NCI-H128 (cell line): ENCODE results near the gene OR8K5.
"Not testable (repeated sequence)": the region's sequence is repeated elsewhere in the genome, so short reads cannot be mapped to it uniquely, and the experiment has no call there.

ENCODE experiments used
- DNase-seq: peaks from one replicate; lab custom pipeline; 2025; ENCODE audit not compliant: unreplicated experiment; lab: John Stamatoyannopoulos, UW

The OR8K5 gene, protein sequence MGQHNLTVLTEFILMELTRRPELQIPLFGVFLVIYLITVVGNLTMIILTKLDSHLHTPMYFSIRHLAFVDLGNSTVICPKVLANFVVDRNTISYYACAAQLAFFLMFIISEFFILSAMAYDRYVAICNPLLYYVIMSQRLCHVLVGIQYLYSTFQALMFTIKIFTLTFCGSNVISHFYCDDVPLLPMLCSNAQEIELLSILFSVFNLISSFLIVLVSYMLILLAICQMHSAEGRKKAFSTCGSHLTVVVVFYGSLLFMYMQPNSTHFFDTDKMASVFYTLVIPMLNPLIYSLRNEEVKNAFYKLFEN

DNA sequence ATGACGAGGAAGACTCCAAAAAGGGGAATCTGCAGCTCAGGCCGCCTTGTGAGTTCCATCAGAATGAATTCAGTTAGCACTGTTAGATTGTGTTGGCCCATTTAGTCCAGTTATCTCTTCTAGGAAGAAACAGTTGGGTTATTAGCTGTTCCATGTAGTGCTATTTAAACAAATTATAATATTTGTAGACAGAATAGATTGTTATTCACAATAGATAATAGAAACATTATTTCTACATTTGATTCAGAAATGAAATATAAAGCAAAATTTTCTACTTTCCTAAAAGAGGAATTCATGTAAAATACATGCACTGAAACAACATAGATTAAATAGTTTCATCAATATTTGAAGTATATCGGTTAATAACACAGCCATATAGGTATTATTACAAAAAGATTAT is at the start of gene OR8K5:
TSS of gene OR8K5 (minus strand) at position 101 of the 400 bp plus-strand sequence. CDS start at position 101, 0 bp downstream.
- DNase-seq = no peak

DNA sequence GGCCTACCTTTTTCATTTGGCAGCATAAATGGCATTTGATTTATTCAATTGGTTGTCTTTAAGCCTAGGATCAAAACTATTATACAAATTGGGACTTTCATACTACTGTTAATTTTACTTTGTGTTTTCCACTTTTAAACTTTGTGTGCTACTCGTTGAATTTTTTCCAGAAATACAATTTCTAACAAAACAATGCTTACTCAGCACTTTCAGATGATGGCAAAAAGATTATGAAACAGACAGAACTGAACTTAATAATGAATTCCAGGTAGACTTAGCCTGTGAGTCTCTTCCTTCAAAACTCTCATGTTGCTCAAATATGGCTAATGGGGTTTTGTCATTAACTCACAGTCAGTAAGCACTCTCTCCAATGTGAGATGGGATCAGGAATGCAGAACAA is 47.7 kb upstream of the OR8K5 start:
- DNase-seq = no peak

DNA sequence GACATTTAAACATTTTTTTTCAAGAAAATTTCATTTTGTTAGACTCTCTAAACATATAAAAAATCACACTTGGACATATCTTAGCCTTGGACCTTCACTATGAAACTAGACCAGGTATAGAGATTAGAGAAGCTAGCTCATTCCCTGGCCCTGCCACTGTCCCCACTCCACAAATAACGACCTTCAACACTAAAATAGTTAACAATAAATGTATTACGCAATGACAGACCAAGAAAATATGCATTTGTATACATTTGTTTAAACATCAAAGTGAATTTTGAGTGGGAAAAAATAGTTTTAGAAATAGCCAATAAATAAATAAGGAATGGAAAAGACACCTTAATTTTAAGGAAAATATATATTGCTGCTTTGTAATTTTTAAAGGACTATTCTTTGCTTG is 37.2 kb upstream of the OR8K5 start:
- no peak for DNase-seq

DNA sequence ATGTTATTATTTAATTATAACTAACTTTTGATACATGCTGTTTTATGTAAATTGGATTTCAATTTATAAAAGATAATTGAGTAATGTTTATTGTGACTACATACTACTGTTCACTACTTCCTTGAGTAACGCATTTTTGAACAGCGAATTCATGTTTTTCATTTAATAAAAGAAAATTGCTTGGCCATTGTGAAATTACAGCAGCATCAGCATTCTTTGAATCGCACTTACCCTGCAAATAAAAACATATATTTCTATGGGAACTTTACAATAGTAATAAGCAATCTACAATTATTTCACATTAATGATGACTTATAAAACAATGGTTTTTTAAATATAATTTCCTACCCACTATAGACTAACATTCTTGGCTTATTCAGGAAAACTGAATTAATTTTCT is 36.6 kb upstream of the OR8K5 start:
- no peak for DNase-seq

DNA sequence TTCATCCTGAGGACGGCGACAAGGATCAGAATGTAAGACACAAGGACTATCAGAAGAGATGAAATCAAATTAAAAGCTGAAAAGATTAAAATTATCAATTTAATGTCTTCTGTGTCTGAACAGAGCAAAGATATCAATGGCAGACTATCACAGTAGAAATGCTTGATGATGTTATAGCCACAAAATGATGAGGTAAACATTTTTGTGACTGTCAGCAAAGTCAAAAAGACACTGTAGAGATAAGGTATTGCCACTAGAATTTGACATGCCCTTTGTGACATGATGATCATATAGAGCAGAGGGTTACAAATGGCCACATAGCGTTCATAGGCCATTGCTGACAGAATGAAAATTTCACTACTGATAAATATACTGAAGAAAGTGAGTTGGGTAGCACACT is 28.5 kb upstream of the OR8K5 start:
- no peak for DNase-seq

DNA sequence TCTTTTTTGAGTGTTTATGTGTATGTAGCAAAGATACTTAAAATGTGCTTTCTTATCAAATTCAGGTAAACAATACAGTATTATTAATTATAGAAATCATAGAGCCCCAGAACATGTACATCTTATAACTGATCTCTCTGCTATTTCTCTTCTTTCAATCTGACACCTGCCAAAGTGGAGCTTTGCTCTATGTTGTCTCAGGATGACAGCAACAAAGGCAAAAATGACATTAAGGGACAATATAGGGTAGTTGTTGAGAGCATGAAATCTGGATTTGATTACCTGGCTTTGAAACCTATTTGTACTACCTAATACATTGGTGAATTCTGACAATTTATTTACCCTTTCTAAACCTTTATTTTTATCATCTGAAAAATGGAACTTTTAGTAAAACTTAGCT is 23.3 kb upstream of the OR8K5 start:
- DNase-seq = no peak

DNA sequence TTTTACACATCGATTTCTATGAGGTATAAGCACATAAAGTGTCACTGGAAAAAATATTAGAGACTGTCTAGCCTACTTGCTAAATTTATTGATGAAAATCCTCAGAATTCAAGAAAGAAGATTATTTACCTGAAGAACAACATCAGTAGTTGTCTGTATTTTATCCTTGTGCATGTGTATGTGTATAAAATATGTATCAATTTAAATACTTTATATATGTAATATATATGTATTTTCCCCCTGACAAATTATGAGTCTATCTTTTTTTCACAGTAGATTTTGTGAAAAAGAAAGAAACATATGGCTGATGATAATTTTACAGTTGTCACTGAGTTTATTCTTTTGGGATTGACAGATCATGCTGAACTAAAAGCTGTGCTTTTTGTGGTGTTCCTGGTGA is 16.2 kb upstream of the OR8K5 start, which contains the start of gene OR5J2:
TSS of gene OR5J2 (plus strand) at position 301 of the 400 bp plus-strand sequence. CDS start at position 301, 0 bp downstream.
- no peak for DNase-seq

DNA sequence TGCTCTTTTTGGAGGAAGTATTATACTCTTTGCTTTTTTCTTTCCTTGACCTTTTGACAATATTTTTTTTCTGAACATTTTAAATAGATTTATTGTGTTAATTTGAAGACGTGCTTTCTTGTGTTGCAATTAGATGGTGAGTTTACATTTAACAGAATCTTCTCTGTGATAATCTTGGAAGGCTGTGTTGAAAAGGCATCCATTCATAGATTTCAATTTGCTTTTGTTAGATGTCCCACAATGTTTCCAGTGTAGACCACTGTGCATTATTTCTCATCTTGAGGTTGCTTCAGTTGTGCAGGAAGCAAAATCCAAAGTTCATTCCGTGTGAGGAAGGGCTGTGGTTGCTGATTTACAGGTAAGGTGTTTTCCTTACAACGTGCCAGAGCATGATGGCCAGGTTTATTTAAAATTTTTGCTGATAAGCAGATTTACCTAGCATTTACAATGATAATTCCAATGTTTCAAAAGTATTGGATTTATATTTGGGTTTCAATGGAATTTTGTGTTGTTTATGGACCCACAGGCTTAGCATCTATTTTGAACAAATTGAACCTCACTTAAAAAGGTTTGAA is 12.2 kb upstream of the OR8K5 start:
- no peak for DNase-seq

DNA sequence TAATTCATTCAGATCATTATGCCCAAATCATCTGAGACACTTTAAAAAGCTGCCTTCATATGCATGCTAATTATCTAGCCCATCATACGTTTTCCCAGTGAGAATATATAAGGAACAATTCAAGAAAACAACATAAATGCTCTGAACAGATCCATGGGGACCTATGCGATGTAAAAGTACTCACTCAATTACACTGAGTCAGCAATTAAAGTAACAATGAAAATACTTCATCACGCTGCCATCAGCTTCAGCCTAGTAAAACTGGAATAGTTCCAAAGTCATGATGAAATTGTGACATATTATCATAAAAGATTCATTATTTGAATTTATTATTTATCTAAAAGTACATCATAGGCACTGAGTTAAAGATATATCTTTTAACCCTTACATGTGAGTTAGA is 3.7 kb upstream of the OR8K5 start:
- DNase-seq = no peak

DNA sequence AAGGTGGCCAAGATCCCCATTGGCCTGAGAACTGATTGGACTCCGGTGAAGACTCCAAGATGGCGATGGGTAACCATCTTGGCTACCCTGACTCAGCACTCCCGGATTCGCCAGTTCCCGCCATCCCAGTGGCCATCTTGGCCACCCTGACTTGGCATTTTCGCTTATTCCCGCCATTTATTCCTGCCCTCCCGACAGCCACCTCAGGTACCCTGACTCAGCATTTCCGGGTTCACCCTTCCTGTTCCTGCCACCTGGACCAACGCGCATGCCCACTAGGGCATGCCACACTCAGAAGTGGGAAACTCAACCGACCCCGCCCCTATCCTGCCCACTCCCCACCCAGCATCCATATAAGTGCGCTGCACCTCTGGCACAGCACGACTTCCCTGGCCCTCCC is 7.8 kb downstream of the OR8K5 start:
- no peak for DNase-seq

DNA sequence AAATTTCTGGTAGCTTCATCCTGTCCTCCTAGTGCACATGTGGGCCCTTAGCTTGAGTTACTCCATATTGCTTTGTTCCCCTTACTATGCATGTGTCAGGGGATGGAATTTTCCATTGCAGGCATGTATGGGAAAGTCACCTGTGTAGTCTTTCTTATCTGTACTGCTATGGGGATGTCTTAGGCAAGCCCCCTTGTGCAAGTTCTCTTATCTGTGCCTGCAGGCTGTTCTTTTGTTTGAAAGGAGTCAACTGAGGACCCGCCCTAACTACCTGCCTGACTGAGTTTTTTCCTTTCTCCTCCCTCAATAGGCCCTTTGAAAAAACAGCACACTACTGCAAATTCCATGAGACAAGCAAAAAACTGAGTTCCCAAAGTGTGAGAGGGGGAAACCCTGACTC is 8.7 kb downstream of the OR8K5 start:
- no peak for DNase-seq

DNA sequence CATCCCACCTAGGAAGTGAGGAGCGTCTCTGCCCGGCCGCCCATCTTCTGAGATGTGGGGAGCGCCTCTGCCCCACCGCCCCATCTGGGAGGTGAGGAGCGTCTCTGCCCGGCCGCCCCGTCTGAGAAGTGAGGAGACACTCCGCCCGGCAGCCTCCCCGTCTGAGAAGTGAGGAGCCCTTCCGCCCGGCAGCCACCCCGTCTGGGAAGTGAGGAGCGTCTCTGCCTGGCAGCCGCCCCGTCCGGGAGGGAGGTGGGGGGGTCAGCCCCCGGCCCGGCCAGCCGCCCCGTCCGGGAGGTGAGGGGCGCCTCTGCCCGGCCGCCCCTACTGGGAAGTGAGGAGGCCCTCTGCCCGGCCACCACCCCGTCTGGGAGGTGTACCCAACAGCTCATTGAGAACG is 16.4 kb downstream of the OR8K5 start:
- not testable (repeated sequence) for DNase-seq

DNA sequence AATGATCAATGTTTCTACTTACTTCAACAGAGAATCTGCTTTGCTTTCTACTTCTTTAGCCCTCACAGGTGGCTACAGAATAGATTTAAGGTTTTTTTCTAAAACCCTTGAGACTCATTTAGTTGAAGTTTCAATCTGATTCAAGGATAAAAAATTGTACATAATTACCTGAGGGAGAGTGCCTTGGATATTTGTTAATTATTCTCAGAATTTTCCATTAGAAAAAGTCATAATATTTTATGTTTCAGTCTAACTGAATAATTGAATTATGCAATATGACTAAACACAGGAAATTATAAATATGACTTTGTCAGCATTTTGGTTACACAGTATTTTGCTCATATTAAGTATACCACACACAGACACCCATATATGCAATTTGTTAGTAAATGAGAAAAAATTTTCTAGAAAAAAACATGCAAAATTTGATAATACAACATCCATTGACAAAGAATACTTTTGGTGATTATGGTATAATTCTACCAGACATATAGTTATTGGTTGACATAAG is 19.9 kb downstream of the OR8K5 start, which contains the start of gene OR8J3:
TSS of gene OR8J3 (minus strand) at position 51 of the 511 bp plus-strand sequence. CDS start 2,483 bp downstream, outside the sequence.
- DNase-seq = no peak

DNA sequence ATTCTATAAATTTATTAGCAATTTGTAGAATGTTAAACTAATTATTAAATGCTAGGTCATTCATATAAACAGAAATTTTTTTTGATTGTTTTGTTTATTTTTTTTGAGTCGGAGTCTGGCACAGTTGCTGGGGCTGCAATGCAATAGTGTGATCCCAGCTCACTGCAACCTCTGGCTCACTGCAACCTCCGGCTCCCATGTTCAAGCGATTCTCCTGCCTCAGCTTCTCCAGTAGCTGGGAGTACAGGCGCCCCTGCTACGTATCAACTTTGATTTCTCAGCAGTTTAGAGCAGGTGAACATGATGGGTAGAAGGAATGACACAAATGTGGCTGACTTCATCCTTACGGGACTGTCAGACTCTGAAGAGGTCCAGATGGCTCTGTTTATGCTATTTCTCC is 38.0 kb downstream of the OR8K5 start, which contains the start of gene OR8H3:
TSS of gene OR8H3 (plus strand) at position 301 of the 400 bp plus-strand sequence. CDS start at position 301, 0 bp downstream.
- DNase-seq = no peak
